PC-3 (cell line): ENCODE results near the gene NAGK. TPM values are rescaled to one million over a fixed set of nuclear protein-coding genes. Genes with fewer than 3 reads are reported as not detected.
"Not testable (repeated sequence)": the region's sequence is repeated elsewhere in the genome, so short reads cannot be mapped to it uniquely, and the experiment has no call there.

Experiments used
- ATAC-seq: fragments of 200-7000 bp; cut with Tn5 transposase; 2 replicates; pipeline ENCODE4 v1.9.1; 2020; ENCODE audit warnings: mild to moderate bottlenecking, moderate library complexity
- BruUV-seq: library from RNA; stranded (reverse); fragments of 400-500 nt; replicated peaks from 2 replicates; lab custom pipeline; 2021; lab: Mats Ljungman, UMichigan
- CTCF ChIA-PET: fragments of 300-600 bp; sonication (Branson Sonifier 250); formaldehyde crosslinking; loops from one replicate; lab custom pipeline; 2022; ENCODE audit warnings: antibody characterized with exemption; lab: Charles Lee
- POLR2A ChIA-PET: fragments of 300-600 bp; sonication (Branson Sonifier 250); formaldehyde crosslinking; loops from one replicate; lab custom pipeline; 2022; ENCODE audit warnings: antibody characterized with exemption; ENCODE audit not compliant: unreplicated experiment; lab: Charles Lee
- DNase-seq: peaks from one replicate; pipeline ENCODE4 v3.0.0-alpha.2; 2015
- H2AFZ ChIP-seq: fragments of 300-600 bp; sonication (generic); 2 replicates; pipeline ENCODE4 v1.6.0; 2016; ENCODE audit warnings: antibody characterized with exemption, low read length
- H3F3A ChIP-seq: fragments of 300-600 bp; sonication (generic); one replicate; pipeline ENCODE4 v1.6.0; 2017; ENCODE audit warnings: antibody characterized with exemption, low read length, control low read depth, mild to moderate bottlenecking; ENCODE audit not compliant: unreplicated experiment
- H3K27ac ChIP-seq: fragments of 300-600 bp; sonication (generic); 2 replicates; pipeline ENCODE4 v1.5.1; 2016; ENCODE audit warnings: mild to moderate bottlenecking, low read length
- H3K27me3 ChIP-seq: fragments of 300-600 bp; sonication (generic); 2 replicates; pipeline ENCODE4 v1.6.1; 2016; ENCODE audit warnings: low read length, mixed read lengths
- H3K36me3 ChIP-seq: fragments of 300-600 bp; sonication (generic); 2 replicates; pipeline ENCODE4 v1.6.1; 2016; ENCODE audit warnings: low read depth, mixed run types, low read length, mixed read lengths
- H3K4me1 ChIP-seq: fragments of 300-600 bp; sonication (generic); 2 replicates; pipeline ENCODE4 v1.5.1; 2016; ENCODE audit warnings: low read length; ENCODE audit not compliant: insufficient read depth
- H3K4me2 ChIP-seq: fragments of 300-600 bp; sonication (generic); 2 replicates; pipeline ENCODE4 v1.6.0; 2016; ENCODE audit warnings: low read length
- H3K4me3 ChIP-seq: fragments of 300-600 bp; sonication (generic); 2 replicates; pipeline ENCODE4 v1.5.1; 2016; ENCODE audit warnings: mild to moderate bottlenecking, low read length, mixed read lengths
- H3K79me2 ChIP-seq: fragments of 300-600 bp; sonication (generic); 2 replicates; pipeline ENCODE4 v1.6.1; 2017; ENCODE audit warnings: low read length, mixed read lengths
- H3K9ac ChIP-seq: fragments of 300-600 bp; sonication (generic); 2 replicates; pipeline ENCODE4 v1.6.0; 2016; ENCODE audit warnings: mild to moderate bottlenecking, low read length
- H3K9me2 ChIP-seq: fragments of 300-600 bp; sonication (generic); replicated peaks from 2 replicates; pipeline ENCODE4 v1.6.1; 2016; ENCODE audit warnings: mixed run types, low read length, mixed read lengths
- H3K9me3 ChIP-seq: fragments of 300-600 bp; sonication (generic); 2 replicates; pipeline ENCODE4 v1.6.1; 2016; ENCODE audit warnings: low read length, mixed read lengths
- H4K20me1 ChIP-seq: fragments of 300-600 bp; sonication (generic); 2 replicates; pipeline ENCODE4 v1.6.1; 2016; ENCODE audit warnings: low read length, mixed read lengths
- CTCF ChIP-seq: fragments of 300-600 bp; sonication (generic); conservative IDR thresholded peaks from 2 replicates; pipeline ENCODE4 v1.5.1; 2017; ENCODE audit warnings: antibody characterized with exemption, low read depth, mild to moderate bottlenecking, low read length
- EZH2 ChIP-seq: fragments of 300-600 bp; sonication (generic); IDR thresholded peaks from one replicate; pipeline ENCODE4 v1.6.1; 2017; ENCODE audit warnings: antibody characterized with exemption, mild to moderate bottlenecking, low read length; ENCODE audit not compliant: unreplicated experiment
- EZH2phosphoT487 ChIP-seq: fragments of 300-600 bp; sonication (generic); IDR thresholded peaks from 2 replicates; pipeline ENCODE4 v1.6.1; 2018; ENCODE audit warnings: mild to moderate bottlenecking, antibody characterized with exemption, low read length, borderline replicate concordance
- intact Hi-C: fragments of 100-400 bp; cut with micrococcal nuclease; formaldehyde crosslinking; loops from 2 replicates; pipeline ENCODE4 v1.9.0; 2023
- total RNA-seq: library from RNA; depleted of rRNA; stranded (reverse); fragments of >200 nt; gene quantifications from 2 replicates; pipeline ENCODE4 v1.2.3, GENCODE V29; 2014

NAGK gene
- total RNA-seq, 1 experiment from 2014 or later, result 70.5 TPM

- H2AFZ ChIP-seq, result peak overlapping the region; percentile 71
- POLR2A ChIA-PET, result interaction anchor here (0.6 kb wide), 1 partner anchor 418 kb away, joined by 3 read pairs; no protein-coding TSS in a partner anchor
- peak; percentile 85 for DNase-seq
- H3K9me3 ChIP-seq, BruUV-seq, H4K20me1 ChIP-seq, H3K27me3 ChIP-seq, ATAC-seq, H3F3A ChIP-seq, H3K9me2 ChIP-seq, H3K36me3 ChIP-seq, intact Hi-C loops, H3K79me2 ChIP-seq: not testable (repeated sequence)
- H3K4me2 ChIP-seq, result peak overlapping the region; percentile 82
- CTCF ChIA-PET, result interaction anchor here (1.0 kb wide), 1 partner anchor 47 kb away, joined by 3 read pairs; no protein-coding TSS in a partner anchor
- H3K4me1 ChIP-seq, result peaks cover 13% of the 10 kb centered on the region
- H3K27ac ChIP-seq, result peak overlapping the region; percentile 66
- peak; percentile 59 for TF ChIP-seq CTCF
- H3K9ac ChIP-seq, result 0 out of 2 replicates have a peak overlapping the region, but pooled peaks have one; percentile 21
- H3K4me3 ChIP-seq, result peak overlapping the region; percentile 64
These were observed 44.8 kb upstream of the NAGK start for GRCh38 chr2:71023553-71024243.

- H3K27me3 ChIP-seq, DNase-seq, H2AFZ ChIP-seq, H3K79me2 ChIP-seq, H3F3A ChIP-seq, H3K27ac ChIP-seq, H3K36me3 ChIP-seq, POLR2A ChIA-PET, CTCF ChIA-PET, H3K4me2 ChIP-seq, H3K4me1 ChIP-seq, H3K9me3 ChIP-seq, H3K9me2 ChIP-seq, intact Hi-C loops, H3K4me3 ChIP-seq, ATAC-seq, H3K9ac ChIP-seq, H4K20me1 ChIP-seq, BruUV-seq: not testable (repeated sequence)
These were observed 32.2 kb upstream of the NAGK start for GRCh38 chr2:71036296-71036695.

DNA sequence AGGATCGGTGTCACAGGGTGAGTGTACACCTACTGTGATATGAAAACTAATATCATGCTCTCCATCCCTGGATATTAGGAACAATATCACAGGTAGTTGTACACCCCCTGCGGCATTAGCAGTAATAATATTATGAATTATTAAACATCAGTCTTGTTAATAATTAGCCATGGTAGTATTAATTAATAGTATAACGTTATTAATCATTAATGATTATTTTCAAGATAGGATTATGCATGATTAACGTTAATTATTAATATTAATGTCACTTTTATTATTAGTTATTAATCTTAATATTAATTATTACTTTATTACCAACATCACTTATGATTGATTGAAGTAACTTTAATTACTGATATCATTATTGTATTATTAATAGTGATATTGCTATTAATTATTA lies 26.2 kb upstream of the NAGK start:
- no peak overlapping the region for H2AFZ ChIP-seq
- no peaks in the 10 kb centered on the region for H3K9me3 ChIP-seq
- ATAC-seq, result no peak
- no peaks in the 10 kb centered on the region for H4K20me1 ChIP-seq
- H3K9ac ChIP-seq, result no peak overlapping the region
- no peak overlapping the region for H3K27ac ChIP-seq
- H3F3A ChIP-seq, result no peaks in the 10 kb centered on the region
- DNase-seq, result no peak
- H3K9me2 ChIP-seq, result no peaks in the 10 kb centered on the region
- H3K4me2 ChIP-seq, result no peak overlapping the region
- H3K27me3 ChIP-seq, result no peaks in the 10 kb centered on the region
- POLR2A ChIA-PET, result no interaction called here
- no peak overlapping the region for H3K4me3 ChIP-seq
- peaks cover 1% of the 10 kb centered on the region for H3K4me1 ChIP-seq
- intact Hi-C loops, result no loop called here
- no TSS peak for BruUV-seq
- CTCF ChIA-PET, result no interaction called here
- H3K36me3 ChIP-seq, result no peaks in the 10 kb centered on the region
- TF ChIP-seq EZH2 (no peak), CTCF (no peak), EZH2phosphoT487 (no peak)
- no peaks in the 10 kb centered on the region for H3K79me2 ChIP-seq
